Epithelial cell of esophagus (primary cell): ENCODE results near the gene LTBR.

Experiments used
- DNase-seq: peaks from one replicate; pipeline ENCODE4 v3.0.0; 2010; ENCODE audit warnings: low read depth
- H3K4me3 ChIP-seq: 2 replicates; pipeline ENCODE4 v1.5.1; 2011; ENCODE audit warnings: mild to moderate bottlenecking, low read length, control low read depth
- TF ChIP-seq, protein P1 (sequence below): IDR thresholded peaks from 2 replicates; pipeline ENCODE4 v1.5.1; 2011; ENCODE audit warnings: low read depth, mild to moderate bottlenecking, low read length, control low read depth, inconsistent platforms; ENCODE audit not compliant: insufficient read depth; ENCODE audit errors: missing control alignments

LTBR gene

GRCh38 chr12:6370576-6370935, 13.4 kb upstream of the LTBR start:
- H3K4me3 ChIP-seq = peak overlapping the region; percentile 22
- DNase-seq = no peak
- TF ChIP-seq, protein P1, sequence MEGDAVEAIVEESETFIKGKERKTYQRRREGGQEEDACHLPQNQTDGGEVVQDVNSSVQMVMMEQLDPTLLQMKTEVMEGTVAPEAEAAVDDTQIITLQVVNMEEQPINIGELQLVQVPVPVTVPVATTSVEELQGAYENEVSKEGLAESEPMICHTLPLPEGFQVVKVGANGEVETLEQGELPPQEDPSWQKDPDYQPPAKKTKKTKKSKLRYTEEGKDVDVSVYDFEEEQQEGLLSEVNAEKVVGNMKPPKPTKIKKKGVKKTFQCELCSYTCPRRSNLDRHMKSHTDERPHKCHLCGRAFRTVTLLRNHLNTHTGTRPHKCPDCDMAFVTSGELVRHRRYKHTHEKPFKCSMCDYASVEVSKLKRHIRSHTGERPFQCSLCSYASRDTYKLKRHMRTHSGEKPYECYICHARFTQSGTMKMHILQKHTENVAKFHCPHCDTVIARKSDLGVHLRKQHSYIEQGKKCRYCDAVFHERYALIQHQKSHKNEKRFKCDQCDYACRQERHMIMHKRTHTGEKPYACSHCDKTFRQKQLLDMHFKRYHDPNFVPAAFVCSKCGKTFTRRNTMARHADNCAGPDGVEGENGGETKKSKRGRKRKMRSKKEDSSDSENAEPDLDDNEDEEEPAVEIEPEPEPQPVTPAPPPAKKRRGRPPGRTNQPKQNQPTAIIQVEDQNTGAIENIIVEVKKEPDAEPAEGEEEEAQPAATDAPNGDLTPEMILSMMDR = no peak

DNA sequence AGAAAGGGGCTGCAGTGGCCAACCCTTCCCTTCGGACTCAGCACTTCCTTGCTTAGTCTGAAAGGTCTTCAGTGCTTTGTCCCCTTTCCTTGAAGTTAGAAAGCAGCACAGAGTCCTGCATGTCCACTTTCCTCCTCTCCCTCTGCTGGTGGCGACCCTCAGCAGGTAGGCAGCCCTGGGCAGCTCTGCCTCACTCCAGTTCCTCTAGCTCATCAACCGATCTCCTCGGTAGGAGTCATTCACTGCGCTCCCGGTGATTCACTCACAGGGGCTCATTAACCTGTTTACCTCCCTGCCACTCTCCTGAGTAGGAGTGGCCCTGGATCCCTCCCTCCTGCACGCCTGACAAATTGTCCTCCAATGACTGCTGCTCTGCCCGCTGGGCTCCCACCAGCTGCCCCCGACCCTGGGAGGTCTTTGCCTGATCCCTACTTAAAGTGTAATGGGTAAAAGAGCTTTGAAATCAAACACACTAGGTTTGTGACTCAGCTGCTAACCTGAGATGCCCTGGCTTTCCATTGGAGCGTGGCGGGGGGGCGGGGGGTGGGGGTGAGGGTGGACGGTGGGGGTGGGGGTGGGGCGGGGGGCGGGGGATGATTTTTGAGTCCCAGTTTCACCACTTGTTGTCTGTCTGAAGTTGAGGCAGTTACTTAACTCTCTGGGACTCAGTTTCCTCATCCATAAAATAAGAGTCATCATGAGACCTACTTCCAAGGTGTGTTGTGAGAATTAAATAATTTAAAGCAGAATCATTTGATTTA, 12.8 kb upstream of the LTBR start:
- TF ChIP-seq, protein P1 = peak; percentile 17
- peak; percentile 96 for DNase-seq
- H3K4me3 ChIP-seq = peak overlapping the region; percentile 22

- H3K4me3 ChIP-seq = peak overlapping the region; percentile 55
- DNase-seq = peak; percentile 93
- TF ChIP-seq, protein P1 = no peak
Measured at GRCh38 chr12:6372403-6373003, 11.5 kb upstream of the LTBR start.

GRCh38 chr12:6373022-6373787, 10.8 kb upstream of the LTBR start:
- peak overlapping the region; percentile 55 for H3K4me3 ChIP-seq
- TF ChIP-seq, protein P1 = no peak
- DNase-seq = no peak

DNA sequence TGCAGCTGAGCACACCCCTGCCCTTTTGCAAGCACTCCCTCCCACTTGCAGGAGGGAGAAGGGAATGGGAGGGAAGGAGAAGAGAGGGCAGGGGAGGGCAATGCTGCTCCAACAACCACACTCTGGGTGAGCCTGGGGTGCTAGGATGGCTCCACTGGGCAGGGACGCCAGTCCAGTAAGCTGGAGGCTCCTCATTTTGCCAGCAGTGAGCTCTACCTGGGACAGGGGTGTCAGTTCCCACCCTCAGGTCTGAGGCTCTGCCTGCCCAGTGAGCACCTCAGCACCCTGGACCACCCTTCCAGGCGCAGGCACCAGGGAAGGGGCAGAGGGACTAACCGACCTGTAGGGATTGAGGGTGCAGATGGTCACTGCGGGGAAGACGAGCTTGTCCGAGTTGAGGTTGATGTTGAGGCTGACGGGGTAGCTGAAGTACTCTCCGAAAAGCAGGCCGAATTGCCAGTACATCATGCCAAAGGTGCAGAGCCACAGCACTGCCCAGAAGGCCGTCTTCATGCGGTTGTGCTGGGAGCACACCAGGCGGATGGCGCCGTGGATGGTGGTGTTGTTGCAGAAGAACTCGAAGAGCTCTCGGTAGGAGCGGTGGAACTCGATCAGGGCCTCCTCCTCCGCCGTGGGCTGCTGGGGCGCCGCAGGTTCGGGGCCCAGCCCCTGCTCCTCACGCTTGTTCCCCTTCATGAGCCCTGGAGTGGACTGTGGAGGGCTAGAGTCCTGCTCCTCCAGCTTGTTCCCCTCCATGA, 9.8 kb upstream of the LTBR start:
- no peak for DNase-seq
- H3K4me3 ChIP-seq = peak overlapping the region; percentile 55

DNA sequence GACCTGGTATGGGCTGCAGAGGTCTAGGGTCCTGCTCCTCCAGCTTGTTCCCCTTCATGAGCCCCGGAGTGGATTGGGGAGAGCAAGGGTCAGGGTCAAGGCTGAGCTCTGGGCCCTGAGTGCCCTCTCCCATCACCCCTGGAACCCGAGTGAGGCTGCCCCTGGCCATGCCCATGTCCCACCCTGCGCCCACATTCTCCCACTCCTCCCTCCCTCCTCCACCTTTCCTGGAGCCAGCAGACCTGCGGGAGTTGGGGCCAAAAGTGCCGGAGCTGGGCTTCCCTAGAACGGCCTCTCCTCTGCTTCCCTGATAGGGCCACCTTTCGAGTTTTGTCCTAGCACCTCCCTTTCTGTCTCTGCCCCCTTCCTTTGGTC, 9.2 kb upstream of the LTBR start:
- peak overlapping the region; percentile 55 for H3K4me3 ChIP-seq
- TF ChIP-seq, protein P1 = no peak
- DNase-seq = no peak

More for the DNA sequence above, 9.8 kb upstream of the LTBR start:
- TF ChIP-seq, protein P1 = no peak
